Tibial artery (tissue), 4 donors: Measurements from ENCODE around the gene SHISA2.

Source experiments
- DNase-seq, 2 donors: peaks; one replicate each; pipeline ENCODE4 v3.0.0-alpha.2; 2019
- H3K27ac ChIP-seq, 2 donors: fragments of 200-600 bp; sonication (generic) in 1 of 2; 1 replicate in 1 of 2; 2 replicates in 1 of 2; pipeline ENCODE4 v1.5.1; 2018 to 2019; ENCODE audit warnings: mild to moderate bottlenecking in 1 of 2
- H3K27me3 ChIP-seq, 2 donors: fragments of 200-600 bp; sonication (generic) in 1 of 2; one replicate each; pipeline versions ENCODE4 v1.5.1 to v1.6.0; 2016 to 2019
- H3K36me3 ChIP-seq, 3 donors: fragments of 200-600 bp; sonication (generic) in 2 of 3; one replicate each; pipeline ENCODE4 v1.5.1; 2016 to 2019; ENCODE audit warnings: mild to moderate bottlenecking in 2 of 3
- H3K4me1 ChIP-seq, 4 donors: fragments of 200-600 bp; sonication (generic) in 2 of 4; 1 replicate in 3 of 4; 2 replicates in 1 of 4; pipeline ENCODE4 v1.5.1; 2016 to 2019
- H3K4me3 ChIP-seq, 2 donors: fragments of 200-600 bp; sonication (generic) in 1 of 2; 1 replicate in 1 of 2; 2 replicates in 1 of 2; pipeline ENCODE4 v1.5.1; 2018 to 2019; ENCODE audit warnings: mild to moderate bottlenecking in 2 of 2
- H3K9me3 ChIP-seq, 3 donors: fragments of 200-600 bp; sonication (generic) in 1 of 3; one replicate each; pipeline ENCODE4 v1.5.1; 2016 to 2019
- intact Hi-C: fragments of 100-400 bp; cut with DNase I; formaldehyde crosslinking; loops from one replicate; pipeline ENCODE4 v1.15.0; 2023; ENCODE audit warnings: low total_unique reads
- TF ChIP-seq, protein P1 (sequence below), 2 experiments: fragments of 200-600 bp in 1 of 2; fragments of 450-650 bp in 1 of 2; IDR thresholded peaks; one replicate each; pipeline ENCODE4 v1.5.1; 2017 to 2019; ENCODE audit warnings: antibody characterized with exemption in 2 of 2, mild to moderate bottlenecking in 1 of 2, moderate library complexity in 1 of 2

Gene SHISA2

DNA sequence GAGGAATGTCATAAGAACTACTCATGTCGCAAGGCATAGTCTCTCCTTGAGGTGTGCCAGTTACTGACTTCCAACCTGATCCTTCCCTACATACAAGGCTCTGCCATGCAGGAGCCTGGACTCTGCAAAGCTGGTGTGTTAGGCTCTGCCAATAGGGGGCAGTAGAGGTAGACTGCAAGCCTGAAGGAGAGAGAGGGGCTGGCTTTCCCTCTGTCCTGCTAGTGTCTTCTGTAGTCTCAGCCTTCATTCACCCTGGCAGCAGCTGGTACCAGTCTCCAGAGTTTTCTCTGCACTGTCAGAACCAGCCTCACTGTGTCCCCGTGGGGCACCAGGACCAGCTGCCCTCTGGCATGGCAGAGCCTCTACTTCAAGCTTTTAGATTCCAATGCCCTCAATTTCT, 14.5 kb downstream of the SHISA2 start:
- Histone ChIP-seq H3K4me1 (no peaks in the 10 kb centered on the region), H3K27ac (no peak overlapping the region), H3K36me3 (no peaks in the 10 kb centered on the region), H3K9me3 (no peaks in the 10 kb centered on the region), H3K4me3 (no peak overlapping the region), H3K27me3 (no peaks in the 10 kb centered on the region)
- DNase-seq = no peak
- intact Hi-C loops = no loop called here
- TF ChIP-seq, protein P1, sequence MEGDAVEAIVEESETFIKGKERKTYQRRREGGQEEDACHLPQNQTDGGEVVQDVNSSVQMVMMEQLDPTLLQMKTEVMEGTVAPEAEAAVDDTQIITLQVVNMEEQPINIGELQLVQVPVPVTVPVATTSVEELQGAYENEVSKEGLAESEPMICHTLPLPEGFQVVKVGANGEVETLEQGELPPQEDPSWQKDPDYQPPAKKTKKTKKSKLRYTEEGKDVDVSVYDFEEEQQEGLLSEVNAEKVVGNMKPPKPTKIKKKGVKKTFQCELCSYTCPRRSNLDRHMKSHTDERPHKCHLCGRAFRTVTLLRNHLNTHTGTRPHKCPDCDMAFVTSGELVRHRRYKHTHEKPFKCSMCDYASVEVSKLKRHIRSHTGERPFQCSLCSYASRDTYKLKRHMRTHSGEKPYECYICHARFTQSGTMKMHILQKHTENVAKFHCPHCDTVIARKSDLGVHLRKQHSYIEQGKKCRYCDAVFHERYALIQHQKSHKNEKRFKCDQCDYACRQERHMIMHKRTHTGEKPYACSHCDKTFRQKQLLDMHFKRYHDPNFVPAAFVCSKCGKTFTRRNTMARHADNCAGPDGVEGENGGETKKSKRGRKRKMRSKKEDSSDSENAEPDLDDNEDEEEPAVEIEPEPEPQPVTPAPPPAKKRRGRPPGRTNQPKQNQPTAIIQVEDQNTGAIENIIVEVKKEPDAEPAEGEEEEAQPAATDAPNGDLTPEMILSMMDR (IDR thresholded peaks at IDR 0.05) = peak in 1 of 2 experiments; percentile 8

- DNase-seq = no peak
- TF ChIP-seq, protein P1 (IDR thresholded peaks at IDR 0.05) = no peak
- Histone ChIP-seq H3K27ac (no peak overlapping the region), H3K4me3 (no peak overlapping the region), H3K36me3 (no peaks in the 10 kb centered on the region), H3K9me3 (no peaks in the 10 kb centered on the region), H3K27me3 (no peaks in the 10 kb centered on the region), H3K4me1 (no peaks in the 10 kb centered on the region)
- intact Hi-C loops = no loop called here
Measured at GRCh38 chr13:26036383-26036782, 15.4 kb downstream of the SHISA2 start.

GRCh38 chr13:26034018-26034417, 17.8 kb downstream of the SHISA2 start:
- H3K27ac ChIP-seq = no peak overlapping the region
- no peak for DNase-seq

GRCh38 chr13:26030331-26030730, 21.5 kb downstream of the SHISA2 start:
- no peak for DNase-seq
- H3K27ac ChIP-seq = no peak overlapping the region
- H3K4me3 ChIP-seq = no peak overlapping the region
- H3K36me3 ChIP-seq = no peaks in the 10 kb centered on the region
- H3K9me3 ChIP-seq = no peaks in the 10 kb centered on the region
- no peaks in the 10 kb centered on the region for H3K27me3 ChIP-seq
- peaks cover 0 to 4% (median 0%) of the 10 kb centered on the region in 4 donors for H3K4me1 ChIP-seq
- TF ChIP-seq, protein P1 (IDR thresholded peaks at IDR 0.05) = no peak
- intact Hi-C loops = no loop called here

More at GRCh38 chr13:26034018-26034417, 17.8 kb downstream of the SHISA2 start:
- Histone ChIP-seq H3K9me3 (no peaks in the 10 kb centered on the region), H3K36me3 (no peaks in the 10 kb centered on the region), H3K27me3 (no peaks in the 10 kb centered on the region), H3K4me1 (no peaks in the 10 kb centered on the region), H3K4me3 (no peak overlapping the region)
- TF ChIP-seq, protein P1 (IDR thresholded peaks at IDR 0.05) = no peak
- intact Hi-C loops = no loop called here

DNA sequence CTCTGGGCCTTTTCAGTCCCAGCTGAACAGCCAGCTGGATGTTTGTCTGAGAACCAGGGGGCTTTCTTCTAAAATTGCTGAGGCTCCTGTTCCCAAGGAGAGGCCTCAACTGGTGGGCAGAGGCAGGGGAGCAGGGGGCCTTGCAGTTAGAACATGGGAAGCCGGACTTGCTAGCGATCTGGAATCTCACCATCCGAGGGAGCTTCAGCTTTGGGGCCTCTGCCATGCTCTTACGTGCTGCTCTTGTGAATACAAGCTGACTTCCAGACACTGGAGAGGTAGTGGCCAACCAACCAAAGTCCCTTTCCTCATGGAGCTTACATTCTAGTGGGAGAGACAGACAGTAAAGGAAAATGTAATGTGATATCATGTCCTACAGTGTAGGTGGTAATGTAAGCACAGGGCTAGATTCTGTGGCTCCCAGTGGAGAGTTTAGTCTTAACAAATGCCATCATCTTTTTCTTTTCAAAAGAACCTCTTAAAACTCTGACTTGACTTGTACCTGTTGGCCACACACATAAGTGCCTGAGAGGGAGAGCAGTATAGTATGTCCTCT, 22.2 kb downstream of the SHISA2 start:
- Histone ChIP-seq H3K4me3 (no peak overlapping the region), H3K27ac (no peak overlapping the region), H3K36me3 (no peaks in the 10 kb centered on the region), H3K9me3 (no peaks in the 10 kb centered on the region), H3K27me3 (no peaks in the 10 kb centered on the region), H3K4me1 (peaks cover 0 to 8% (median 0%) of the 10 kb centered on the region in 4 donors)
- DNase-seq = no peak
- intact Hi-C loops = no loop called here
- TF ChIP-seq, protein P1 (IDR thresholded peaks at IDR 0.05) = no peak

DNA sequence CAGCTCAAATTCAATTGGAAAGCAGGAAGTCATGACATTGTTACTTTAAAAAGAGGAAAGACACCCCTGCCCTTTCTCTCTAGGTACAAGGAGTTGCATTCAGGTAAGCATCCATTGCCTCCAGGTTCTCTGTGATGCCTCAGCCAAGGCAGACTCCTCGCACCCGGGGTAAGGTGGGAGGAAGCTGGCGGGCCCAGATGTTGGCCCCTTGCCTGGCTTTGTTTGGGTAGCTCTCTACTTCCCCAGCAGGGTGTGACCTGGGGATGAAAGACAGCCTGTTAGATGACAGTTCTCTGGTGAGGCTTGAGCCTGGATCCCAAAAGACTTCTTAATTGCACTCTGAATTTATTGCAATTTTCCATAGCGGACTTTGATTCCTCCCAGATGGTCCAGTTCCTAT, 25.6 kb downstream of the SHISA2 start:
- Histone ChIP-seq H3K4me1 (peaks cover 0 to 23% (median 4%) of the 10 kb centered on the region in 4 donors), H3K9me3 (no peaks in the 10 kb centered on the region), H3K27ac (no peak overlapping the region), H3K4me3 (no peak overlapping the region), H3K36me3 (no peaks in the 10 kb centered on the region), H3K27me3 (no peaks in the 10 kb centered on the region)
- intact Hi-C loops = no loop called here
- no peak for DNase-seq
- TF ChIP-seq, protein P1 (IDR thresholded peaks at IDR 0.05) = no peak
